Colonic mucosa (tissue), 4 donors: Measurements from ENCODE around the gene POLR1A. TPM values are rescaled to one million over a fixed set of nuclear protein-coding genes. Genes with fewer than 3 reads are reported as not detected.

Experiments used
- DNase-seq: peaks from one replicate; pipeline ENCODE4 v3.0.0-alpha.2; 2020
- H3K27ac ChIP-seq: fragments of 200-600 bp; one replicate; pipeline ENCODE4 v1.8.0; 2021
- H3K27me3 ChIP-seq: fragments of 200-600 bp; one replicate; pipeline ENCODE4 v1.8.0; 2021
- H3K36me3 ChIP-seq: fragments of 200-600 bp; one replicate; pipeline ENCODE4 v1.8.0; 2021
- H3K4me1 ChIP-seq: fragments of 200-600 bp; one replicate; pipeline ENCODE4 v1.8.0; 2021; ENCODE audit warnings: mild to moderate bottlenecking
- H3K4me3 ChIP-seq: fragments of 200-600 bp; one replicate; pipeline ENCODE4 v1.8.0; 2021
- H3K9ac ChIP-seq, 2 donors: one replicate each; pipeline ENCODE4 v1.7.0; 2013; ENCODE audit warnings: control low read depth in 2 of 2, low read depth in 2 of 2, low read length in 2 of 2
- H3K9me3 ChIP-seq: fragments of 200-600 bp; one replicate; pipeline ENCODE4 v1.8.0; 2021
- CTCF ChIP-seq: fragments of 200-600 bp; IDR thresholded peaks from one replicate; pipeline ENCODE4 v1.8.0; 2022; ENCODE audit warnings: antibody characterized with exemption, mild to moderate bottlenecking
- intact Hi-C: fragments of 100-400 bp; cut with DNase I; formaldehyde crosslinking; loops from one replicate; pipeline ENCODE4 v1.14.1; 2022
- total RNA-seq, 2 donors: library from RNA; stranded (reverse); fragmentation: NEBNext Ultra II Directional in 1 of 2; extraction: Animal tissue kit (Norgen Biotek cat#: 25700) in 1 of 2; gene quantifications; one replicate each; pipeline ENCODE4 v1.2.1, GENCODE V29; 2021
- donor health status: healthy.
- donor health status: DM: no; HTN: no; CAD: no.
- donor health status: DM: no; HTN: no; CAD: no.

Gene POLR1A
- total RNA-seq, 2 donors from 2014 or later = 17.9 to 35.9 TPM

GRCh38 chr2:85997017-85997970 is 108.4 kb downstream of the POLR1A start:
- Histone ChIP-seq H3K4me1 (no peaks in the 10 kb centered on the region), H3K9me3 (no peaks in the 10 kb centered on the region), H3K27ac (peak overlapping the region; percentile 66), H3K9ac (no peak overlapping the region), H3K4me3 (no peak overlapping the region), H3K36me3 (no peaks in the 10 kb centered on the region), H3K27me3 (no peaks in the 10 kb centered on the region)
- intact Hi-C loops = no loop called here
- TF ChIP-seq CTCF = no peak
- DNase-seq = no peak

DNA sequence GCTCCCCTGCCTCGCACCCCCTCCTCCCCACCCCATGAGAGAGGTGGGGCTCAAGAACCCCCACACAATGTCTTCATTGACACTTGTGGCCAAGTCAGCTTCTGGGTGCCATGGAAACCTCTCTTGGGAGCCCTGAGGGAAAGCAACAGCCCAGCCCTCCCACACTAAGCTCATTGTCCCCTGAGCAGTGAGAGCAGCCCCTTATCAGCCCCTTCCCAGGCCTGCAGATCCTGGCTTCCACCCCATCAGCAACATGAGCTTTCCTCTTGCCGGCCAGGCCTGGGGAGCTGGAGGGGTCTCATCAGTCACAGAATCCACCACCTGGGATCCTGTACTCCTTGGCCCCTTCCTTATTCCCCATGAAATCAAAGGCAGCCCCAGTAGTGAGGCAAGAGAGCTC is 109.1 kb downstream of the POLR1A start:
- DNase-seq = no peak
- H3K27me3 ChIP-seq = no peaks in the 10 kb centered on the region
- H3K4me1 ChIP-seq = no peaks in the 10 kb centered on the region
- H3K27ac ChIP-seq = no peak overlapping the region
- no peak overlapping the region for H3K4me3 ChIP-seq
- H3K9ac ChIP-seq = no peak overlapping the region
- intact Hi-C loops = no loop called here
- H3K36me3 ChIP-seq = no peaks in the 10 kb centered on the region
- no peaks in the 10 kb centered on the region for H3K9me3 ChIP-seq
- TF ChIP-seq CTCF = no peak

DNA sequence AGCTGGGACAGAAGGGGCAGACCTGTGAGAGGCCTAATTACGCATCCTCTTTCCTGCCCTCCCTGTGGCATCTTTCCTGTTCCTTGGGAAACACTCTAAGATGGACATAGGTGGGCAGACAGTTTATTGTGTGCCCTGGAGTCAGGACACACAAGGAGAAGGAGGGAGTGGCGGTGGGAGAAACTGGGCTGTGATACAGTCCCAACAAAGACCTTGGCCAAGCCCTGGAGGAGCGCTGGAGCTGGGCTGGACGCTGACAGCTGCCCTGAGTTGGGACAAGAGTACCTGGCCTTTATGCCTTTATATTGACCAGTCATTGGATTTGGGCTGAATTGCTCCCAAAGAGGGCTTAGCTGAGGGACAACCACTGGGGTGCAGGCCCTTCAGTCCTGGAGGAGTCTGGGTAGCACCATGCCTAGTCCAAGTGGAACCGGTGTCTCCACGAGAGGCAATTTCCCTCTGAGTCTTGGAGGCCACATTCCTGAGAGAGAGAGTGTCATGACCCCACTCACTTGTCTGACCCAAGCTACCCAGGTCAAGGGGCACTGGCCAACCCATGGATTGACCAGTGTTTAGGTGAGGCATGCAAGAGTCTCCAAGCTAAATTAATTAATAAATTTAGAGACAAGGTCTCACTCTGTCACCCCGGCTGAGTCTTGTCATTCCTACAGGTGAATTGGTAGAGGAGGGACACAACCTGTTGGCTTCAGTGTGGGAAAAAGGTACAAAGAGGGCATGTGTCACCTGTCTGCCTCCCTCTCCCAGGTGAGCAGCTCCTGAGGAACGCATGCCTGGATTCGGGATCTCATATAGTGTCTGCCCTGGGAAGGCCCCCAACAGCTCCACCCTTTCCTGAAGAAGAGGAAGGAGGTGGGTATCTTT is 109.8 kb downstream of the POLR1A start:
- Histone ChIP-seq H3K36me3 (no peaks in the 10 kb centered on the region), H3K9ac (no peak overlapping the region), H3K27me3 (no peaks in the 10 kb centered on the region), H3K4me3 (no peak overlapping the region), H3K9me3 (no peaks in the 10 kb centered on the region), H3K27ac (no peak overlapping the region), H3K4me1 (no peaks in the 10 kb centered on the region)
- TF ChIP-seq CTCF = no peak
- DNase-seq = no peak
- intact Hi-C loops = no loop called here

DNA sequence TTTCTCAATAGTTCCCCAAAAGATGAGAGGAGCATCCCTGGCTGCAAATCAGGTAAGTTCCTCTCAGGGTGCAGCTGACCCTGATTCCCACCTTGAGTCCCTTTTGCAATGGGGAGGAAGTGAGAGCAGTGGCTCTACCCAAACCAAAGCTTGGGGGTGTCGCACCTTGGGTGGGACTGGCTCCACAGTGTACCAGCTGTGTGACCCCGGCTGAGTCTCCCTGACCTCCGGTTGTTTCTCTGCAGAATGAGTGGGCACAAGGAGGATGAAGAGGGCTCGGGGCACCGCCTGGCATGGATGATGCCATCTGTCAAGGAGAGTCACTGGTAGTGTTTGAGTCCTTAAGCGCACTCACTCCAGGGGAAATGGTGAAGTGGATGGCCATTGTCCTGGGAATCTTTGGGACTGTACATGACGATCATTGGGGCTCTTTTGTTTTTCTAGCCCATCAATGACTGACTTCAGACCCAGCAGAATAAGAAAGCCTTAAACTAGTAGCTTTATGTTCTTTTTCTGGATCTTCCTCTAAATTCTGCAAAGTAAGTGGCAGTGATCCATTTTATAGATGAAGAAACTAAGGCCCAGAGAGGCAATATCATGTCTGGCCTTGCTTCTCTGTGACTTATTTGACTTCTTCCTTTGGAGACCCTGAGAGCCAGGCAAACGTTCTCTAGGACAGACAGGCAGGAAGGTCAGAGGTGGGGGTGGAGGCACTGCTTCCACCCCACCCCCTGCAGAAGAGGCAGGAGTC is 110.6 kb downstream of the POLR1A start:
- Histone ChIP-seq H3K9me3 (no peaks in the 10 kb centered on the region), H3K36me3 (no peaks in the 10 kb centered on the region), H3K4me3 (no peak overlapping the region), H3K27ac (no peak overlapping the region), H3K27me3 (no peaks in the 10 kb centered on the region), H3K4me1 (no peaks in the 10 kb centered on the region), H3K9ac (no peak overlapping the region)
- intact Hi-C loops = no loop called here
- TF ChIP-seq CTCF = no peak
- DNase-seq = no peak

GRCh38 chr2:85994421-85994777 is 111.3 kb downstream of the POLR1A start:
- no peak for DNase-seq
- Histone ChIP-seq H3K4me3 (no peak overlapping the region), H3K36me3 (no peaks in the 10 kb centered on the region), H3K4me1 (no peaks in the 10 kb centered on the region), H3K27me3 (no peaks in the 10 kb centered on the region), H3K9ac (no peak overlapping the region), H3K27ac (peak overlapping the region; percentile 20), H3K9me3 (no peaks in the 10 kb centered on the region)
- intact Hi-C loops = no loop called here
- no peak for TF ChIP-seq CTCF
